Skeletal muscle tissue (tissue), 4 donors: Measurements from ENCODE around the gene CLCN5. TPM values are rescaled to one million over a fixed set of nuclear protein-coding genes. Genes with fewer than 3 reads are reported as not detected.

Experiments used
- H3K27ac ChIP-seq: one replicate; pipeline ENCODE4 v1.7.0; 2013; ENCODE audit warnings: mild to moderate bottlenecking, low read depth, low read length, inconsistent platforms
- H3K27me3 ChIP-seq, 3 donors: one replicate each; pipeline ENCODE4 v1.7.0; 2013; ENCODE audit warnings: low read length in 3 of 3; ENCODE audit not compliant: control insufficient read depth in 3 of 3, insufficient read depth in 3 of 3
- H3K36me3 ChIP-seq, 3 donors: one replicate each; pipeline ENCODE4 v1.7.0; 2013; ENCODE audit warnings: low read length in 3 of 3; ENCODE audit not compliant: control insufficient read depth in 3 of 3, insufficient read depth in 3 of 3
- H3K4me1 ChIP-seq, 3 donors: one replicate each; pipeline ENCODE4 v1.7.0; 2013; ENCODE audit warnings: low read length in 3 of 3, mild to moderate bottlenecking in 3 of 3; ENCODE audit not compliant: control insufficient read depth in 3 of 3, insufficient read depth in 3 of 3
- H3K4me3 ChIP-seq, 3 donors: one replicate each; pipeline ENCODE4 v1.7.0; 2013; ENCODE audit warnings: low read length in 3 of 3
- H3K9ac ChIP-seq, 3 donors: one replicate each; pipeline ENCODE4 v1.7.0; 2013; ENCODE audit warnings: low read length in 3 of 3, mild to moderate bottlenecking in 3 of 3, moderate library complexity in 2 of 3, low read depth in 1 of 3
- H3K9me3 ChIP-seq, 3 donors: one replicate each; pipeline ENCODE4 v1.7.0; 2013; ENCODE audit warnings: low read length in 3 of 3; ENCODE audit not compliant: control insufficient read depth in 3 of 3
- total RNA-seq: library from RNA; depleted of rRNA; stranded (reverse); fragments of >200 nt; gene quantifications from one replicate; pipeline ENCODE4 v1.2.3, GENCODE V29; 2014
- donor health status: Osteomylitis.

CLCN5 gene
- total RNA-seq, 1 donor from 2014 or later: 91.3 TPM

GRCh38 chrX:50098241-50098640 is 175.8 kb downstream of the CLCN5 start:
- Histone ChIP-seq H3K4me3 (no peak overlapping the region), H3K9ac (no peak overlapping the region), H3K27ac (no peak overlapping the region), H3K27me3 (no peaks in the 10 kb centered on the region), H3K9me3 (no peaks in the 10 kb centered on the region), H3K36me3 (no peaks in the 10 kb centered on the region), H3K4me1 (no peaks in the 10 kb centered on the region)

- H3K4me3 ChIP-seq: no peak overlapping the region
- H3K9ac ChIP-seq: no peak overlapping the region
- H3K27ac ChIP-seq: no peak overlapping the region
- no peaks in the 10 kb centered on the region for H3K4me1 ChIP-seq
- H3K27me3 ChIP-seq: no peaks in the 10 kb centered on the region
- H3K9me3 ChIP-seq: no peaks in the 10 kb centered on the region
- no peaks in the 10 kb centered on the region for H3K36me3 ChIP-seq
These were observed 176.4 kb downstream of the CLCN5 start for GRCh38 chrX:50098749-50099148.

- no peak overlapping the region for H3K9ac ChIP-seq
- H3K4me1 ChIP-seq: no peaks in the 10 kb centered on the region
- H3K36me3 ChIP-seq: no peaks in the 10 kb centered on the region
- H3K27me3 ChIP-seq: no peaks in the 10 kb centered on the region
- no peak overlapping the region for H3K27ac ChIP-seq
- H3K9me3 ChIP-seq: no peaks in the 10 kb centered on the region
- H3K4me3 ChIP-seq: no peak overlapping the region
These were observed 176.9 kb downstream of the CLCN5 start for GRCh38 chrX:50099331-50099730.

GRCh38 chrX:50100188-50100587 is 177.8 kb downstream of the CLCN5 start:
- Histone ChIP-seq H3K27me3 (no peaks in the 10 kb centered on the region), H3K9me3 (no peaks in the 10 kb centered on the region), H3K36me3 (no peaks in the 10 kb centered on the region), H3K4me3 (no peak overlapping the region), H3K4me1 (no peaks in the 10 kb centered on the region), H3K27ac (no peak overlapping the region), H3K9ac (no peak overlapping the region)

GRCh38 chrX:50103176-50103575 is 180.8 kb downstream of the CLCN5 start:
- Histone ChIP-seq H3K9ac (no peak overlapping the region), H3K9me3 (no peaks in the 10 kb centered on the region), H3K27me3 (no peaks in the 10 kb centered on the region), H3K36me3 (no peaks in the 10 kb centered on the region), H3K4me1 (no peaks in the 10 kb centered on the region), H3K27ac (no peak overlapping the region), H3K4me3 (no peak overlapping the region)

- no peaks in the 10 kb centered on the region for H3K4me1 ChIP-seq
- H3K9me3 ChIP-seq: no peaks in the 10 kb centered on the region
These were observed 181.6 kb downstream of the CLCN5 start for GRCh38 chrX:50103866-50104566.

GRCh38 chrX:50106051-50106675 is 183.8 kb downstream of the CLCN5 start:
- no peak overlapping the region for H3K27ac ChIP-seq
- no peaks in the 10 kb centered on the region for H3K9me3 ChIP-seq
- no peaks in the 10 kb centered on the region for H3K27me3 ChIP-seq
- H3K4me3 ChIP-seq: no peak overlapping the region
- H3K9ac ChIP-seq: no peak overlapping the region
- H3K36me3 ChIP-seq: no peaks in the 10 kb centered on the region
- H3K4me1 ChIP-seq: no peaks in the 10 kb centered on the region

More at GRCh38 chrX:50103866-50104566, 181.6 kb downstream of the CLCN5 start:
- Histone ChIP-seq H3K4me3 (no peak overlapping the region), H3K27ac (no peak overlapping the region), H3K9ac (no peak overlapping the region), H3K36me3 (no peaks in the 10 kb centered on the region), H3K27me3 (no peaks in the 10 kb centered on the region)

GRCh38 chrX:50107470-50107869 is 185.1 kb downstream of the CLCN5 start:
- no peaks in the 10 kb centered on the region for H3K27me3 ChIP-seq
- H3K36me3 ChIP-seq: no peaks in the 10 kb centered on the region
- H3K4me3 ChIP-seq: no peak overlapping the region
- no peaks in the 10 kb centered on the region for H3K9me3 ChIP-seq
- H3K27ac ChIP-seq: no peak overlapping the region
- no peaks in the 10 kb centered on the region for H3K4me1 ChIP-seq
- H3K9ac ChIP-seq: no peak overlapping the region

GRCh38 chrX:50108264-50108663 is 185.9 kb downstream of the CLCN5 start:
- Histone ChIP-seq H3K9ac (no peak overlapping the region), H3K9me3 (no peaks in the 10 kb centered on the region), H3K27me3 (no peaks in the 10 kb centered on the region), H3K27ac (no peak overlapping the region), H3K4me3 (no peak overlapping the region), H3K36me3 (no peaks in the 10 kb centered on the region), H3K4me1 (no peaks in the 10 kb centered on the region)

- Histone ChIP-seq H3K4me3 (no peak overlapping the region), H3K9me3 (no peaks in the 10 kb centered on the region), H3K27ac (no peak overlapping the region), H3K4me1 (no peaks in the 10 kb centered on the region), H3K9ac (no peak overlapping the region), H3K27me3 (no peaks in the 10 kb centered on the region), H3K36me3 (no peaks in the 10 kb centered on the region)
These were observed 189.3 kb downstream of the CLCN5 start for GRCh38 chrX:50111742-50112141.
